ENCODE results near the gene COG2. TPM values are rescaled to one million over a fixed set of nuclear protein-coding genes. Genes with fewer than 3 reads are reported as not detected.

COG2 gene
- total RNA-seq, 1 experiment from 2014 or later: 21.5 TPM

DNA sequence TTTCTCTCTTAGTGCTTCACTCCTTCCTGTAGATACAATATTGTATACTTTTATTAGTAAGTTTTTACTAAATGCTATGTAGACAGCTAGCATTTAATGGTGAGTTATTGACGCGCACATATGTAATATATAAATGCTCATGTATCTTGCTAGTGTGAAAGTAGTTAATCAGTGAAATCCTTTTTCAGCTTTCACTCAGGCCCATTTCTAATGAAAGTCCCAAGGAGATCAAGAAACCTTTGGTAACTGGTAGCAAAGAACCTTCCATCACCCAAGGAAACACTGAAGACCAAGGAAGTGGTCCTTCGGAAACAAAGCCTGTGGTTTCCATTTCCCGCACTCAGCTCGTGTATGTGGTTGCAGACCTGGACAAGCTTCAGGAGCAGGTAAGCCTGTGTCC, 44.5 kb downstream of the COG2 start:
- no TSS peak for BruUV-seq (replicated peaks)
- ChIA-PET POLR2A (ENCODE audit: unreplicated experiment) (no interaction called here), CTCF (no interaction called here)
- Histone ChIP-seq H3K27me3 (ENCODE audit: insufficient read depth, low read depth) (no peaks in the 10 kb centered on the region), H3K4me2 (no peak overlapping the region), H3K79me2 (ENCODE audit: low read depth) (no peaks in the 10 kb centered on the region), H4K20me1 (ENCODE audit: insufficient read depth) (peaks cover 4% of the 10 kb centered on the region), H3K4me1 (replicated peaks; ENCODE audit: insufficient read depth) (peaks cover 33% of the 10 kb centered on the region), H3K9me3 (ENCODE audit: insufficient read depth, low read depth) (no peaks in the 10 kb centered on the region), H3F3A (ENCODE audit: insufficient read depth, low read depth) (peaks cover 31% of the 10 kb centered on the region), H2AFZ (no peak overlapping the region), H3K4me3 (no peak overlapping the region), H3K9me2 (ENCODE audit: insufficient read depth) (no peaks in the 10 kb centered on the region), H3K36me3 (ENCODE audit: low read depth) (peaks cover 56% of the 10 kb centered on the region), H3K27ac (no peak overlapping the region)
- intact Hi-C loops (cut with micrococcal nuclease; ENCODE audit: unreplicated experiment): no loop called here
- no peak for TF ChIP-seq EZH2 (IDR thresholded peaks at IDR 0.05; ENCODE audit: low read depth)
- TF ChIP-seq, protein P1, sequence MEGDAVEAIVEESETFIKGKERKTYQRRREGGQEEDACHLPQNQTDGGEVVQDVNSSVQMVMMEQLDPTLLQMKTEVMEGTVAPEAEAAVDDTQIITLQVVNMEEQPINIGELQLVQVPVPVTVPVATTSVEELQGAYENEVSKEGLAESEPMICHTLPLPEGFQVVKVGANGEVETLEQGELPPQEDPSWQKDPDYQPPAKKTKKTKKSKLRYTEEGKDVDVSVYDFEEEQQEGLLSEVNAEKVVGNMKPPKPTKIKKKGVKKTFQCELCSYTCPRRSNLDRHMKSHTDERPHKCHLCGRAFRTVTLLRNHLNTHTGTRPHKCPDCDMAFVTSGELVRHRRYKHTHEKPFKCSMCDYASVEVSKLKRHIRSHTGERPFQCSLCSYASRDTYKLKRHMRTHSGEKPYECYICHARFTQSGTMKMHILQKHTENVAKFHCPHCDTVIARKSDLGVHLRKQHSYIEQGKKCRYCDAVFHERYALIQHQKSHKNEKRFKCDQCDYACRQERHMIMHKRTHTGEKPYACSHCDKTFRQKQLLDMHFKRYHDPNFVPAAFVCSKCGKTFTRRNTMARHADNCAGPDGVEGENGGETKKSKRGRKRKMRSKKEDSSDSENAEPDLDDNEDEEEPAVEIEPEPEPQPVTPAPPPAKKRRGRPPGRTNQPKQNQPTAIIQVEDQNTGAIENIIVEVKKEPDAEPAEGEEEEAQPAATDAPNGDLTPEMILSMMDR (conservative IDR thresholded peaks at IDR 0.05): no peak
- DNase-seq: no peak

DNA sequence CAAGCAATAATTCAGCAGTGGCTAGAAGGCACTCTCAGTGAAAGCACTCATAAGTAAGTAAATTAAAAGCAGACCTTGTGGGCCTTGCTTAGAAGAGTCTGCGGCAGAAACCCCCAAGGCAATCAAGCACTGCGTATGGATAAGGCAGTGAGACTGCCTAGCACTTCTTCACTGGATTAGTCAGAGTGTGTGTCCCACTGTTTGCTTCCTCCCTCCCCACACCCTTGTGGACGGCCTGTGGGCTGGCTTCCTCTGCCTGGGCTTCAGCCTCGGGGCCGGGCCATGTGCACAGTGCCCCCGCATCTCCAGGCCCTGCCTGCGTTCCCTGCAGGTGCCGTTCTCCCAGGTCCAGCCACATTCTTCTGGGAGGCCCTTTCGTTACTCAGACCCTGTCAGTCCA, 47.8 kb downstream of the COG2 start:
- Histone ChIP-seq H3K27me3 (ENCODE audit: insufficient read depth, low read depth) (no peaks in the 10 kb centered on the region), H3K27ac (no peak overlapping the region), H3F3A (ENCODE audit: insufficient read depth, low read depth) (peaks cover 5% of the 10 kb centered on the region), H3K4me1 (replicated peaks; ENCODE audit: insufficient read depth) (no peaks in the 10 kb centered on the region), H3K9me3 (ENCODE audit: insufficient read depth, low read depth) (no peaks in the 10 kb centered on the region), H3K4me2 (no peak overlapping the region), H4K20me1 (ENCODE audit: insufficient read depth) (no peaks in the 10 kb centered on the region; the same call in 1 of the 2 replicates), H3K79me2 (ENCODE audit: low read depth) (no peaks in the 10 kb centered on the region), H3K36me3 (ENCODE audit: low read depth) (peaks cover 47% of the 10 kb centered on the region), H2AFZ (no peak overlapping the region), H3K4me3 (no peak overlapping the region), H3K9me2 (ENCODE audit: insufficient read depth) (no peaks in the 10 kb centered on the region)
- no peak for DNase-seq
- intact Hi-C loops (cut with micrococcal nuclease; ENCODE audit: unreplicated experiment): no loop called here
- POLR2A ChIA-PET (ENCODE audit: unreplicated experiment): no interaction called here
- no peak for TF ChIP-seq EZH2 (IDR thresholded peaks at IDR 0.05; ENCODE audit: low read depth)
- TF ChIP-seq, protein P1 (conservative IDR thresholded peaks at IDR 0.05): no peak
- CTCF ChIA-PET: no interaction called here
- no TSS peak for BruUV-seq (replicated peaks)

DNA sequence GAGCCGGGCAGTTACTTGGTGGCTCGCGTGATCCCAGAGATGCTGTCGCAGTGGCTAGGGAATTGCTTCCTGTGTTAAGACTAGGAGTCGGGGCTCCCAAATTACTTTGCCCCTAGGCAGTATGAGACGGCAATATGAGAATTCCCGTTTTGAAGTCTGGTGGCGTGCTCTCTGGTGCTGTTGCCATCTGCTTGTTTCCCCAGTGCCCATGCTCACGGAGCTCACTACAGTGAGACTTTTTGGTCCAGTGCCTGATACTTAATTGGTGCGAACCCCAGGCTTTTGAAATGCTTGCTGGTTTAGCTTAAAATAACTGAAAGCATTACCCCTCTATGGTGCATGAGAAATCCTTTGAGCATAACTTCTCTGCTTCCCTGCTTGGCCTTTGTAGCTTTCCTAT, 49.3 kb downstream of the COG2 start:
- Histone ChIP-seq H3K4me3 (no peak overlapping the region), H3K79me2 (ENCODE audit: low read depth) (no peaks in the 10 kb centered on the region), H3K27me3 (ENCODE audit: insufficient read depth, low read depth) (no peaks in the 10 kb centered on the region), H4K20me1 (ENCODE audit: insufficient read depth) (no peaks in the 10 kb centered on the region; the same call in 1 of the 2 replicates), H3K36me3 (ENCODE audit: low read depth) (peaks cover 33% of the 10 kb centered on the region), H3K4me1 (replicated peaks; ENCODE audit: insufficient read depth) (no peaks in the 10 kb centered on the region), H3K4me2 (no peak overlapping the region), H3K9me3 (ENCODE audit: insufficient read depth, low read depth) (no peaks in the 10 kb centered on the region), H3K27ac (no peak overlapping the region), H3K9me2 (ENCODE audit: insufficient read depth) (no peaks in the 10 kb centered on the region), H2AFZ (no peak overlapping the region), H3F3A (ENCODE audit: insufficient read depth, low read depth) (no peaks in the 10 kb centered on the region)
- intact Hi-C loops (cut with micrococcal nuclease; ENCODE audit: unreplicated experiment): no loop called here
- CTCF ChIA-PET: no interaction called here
- POLR2A ChIA-PET (ENCODE audit: unreplicated experiment): no interaction called here
- no peak for DNase-seq
- no TSS peak for BruUV-seq (replicated peaks)
- TF ChIP-seq EZH2 (IDR thresholded peaks at IDR 0.05; ENCODE audit: low read depth): no peak
- TF ChIP-seq, protein P1 (conservative IDR thresholded peaks at IDR 0.05): no peak

All from PC-9 (cell line).